Keratinocyte (primary cell): ENCODE data around the gene RBMS3. TPM values are rescaled to one million over a fixed set of nuclear protein-coding genes. Genes with fewer than 3 reads are reported as not detected.

Source experiments
- DNase-seq: peaks from one replicate; pipeline ENCODE4 v3.0.0-alpha.2; 2011; ENCODE audit warnings: low read depth, missing footprints, low spot score
- FAIRE-seq: peaks from 2 replicates; lab custom pipeline; 2011; peaks lifted over from hg19 to GRCh38; lab: Jason Lieb, UNC
- H2AFZ ChIP-seq: 2 replicates; pipeline ENCODE4 v1.6.0; 2012; ENCODE audit warnings: low read length, control low read depth, inconsistent platforms; ENCODE audit not compliant: control insufficient read depth
- H3K27ac ChIP-seq: 2 replicates; pipeline ENCODE4 v1.5.1; 2011; ENCODE audit warnings: low read length; ENCODE audit not compliant: control insufficient read depth, insufficient read depth
- H3K27me3 ChIP-seq: 3 replicates; pipeline ENCODE4 v1.6.0; 2011; ENCODE audit warnings: low read length; ENCODE audit not compliant: control insufficient read depth, insufficient read depth; ENCODE audit errors: extremely low read depth
- H3K36me3 ChIP-seq, 2 experiments: 2 replicates in 1 of 2; 3 replicates in 1 of 2; pipeline ENCODE4 v1.5.1; 2011; ENCODE audit warnings: low read length in 2 of 2, mild to moderate bottlenecking in 1 of 2; ENCODE audit not compliant: control insufficient read depth in 2 of 2, insufficient read depth in 2 of 2; ENCODE audit errors: extremely low read depth in 1 of 2
- H3K4me1 ChIP-seq: 3 replicates; pipeline ENCODE4 v1.5.1; 2011; ENCODE audit warnings: low read length; ENCODE audit not compliant: control insufficient read depth, insufficient read depth; ENCODE audit errors: extremely low read depth
- H3K4me2 ChIP-seq: 3 replicates; pipeline ENCODE4 v1.6.0; 2011; ENCODE audit warnings: low read depth, low read length; ENCODE audit not compliant: control insufficient read depth, insufficient read depth; ENCODE audit errors: extremely low read depth
- H3K4me3 ChIP-seq, 3 experiments: fragments of 200-600 bp in 1 of 3; sonication (generic) in 1 of 3; 2 replicates in 2 of 3; 3 replicates in 1 of 3; pipeline ENCODE4 v1.5.1; 2011 to 2016; ENCODE audit warnings: low read length in 3 of 3, mild to moderate bottlenecking in 3 of 3, control low read depth in 2 of 3, inconsistent platforms in 1 of 3, low read depth in 1 of 3, mixed read lengths in 1 of 3, mixed run types in 1 of 3, moderate library complexity in 1 of 3; ENCODE audit not compliant: control insufficient read depth in 2 of 3, insufficient read depth in 2 of 3; ENCODE audit errors: extremely low read depth in 1 of 3
- H3K79me2 ChIP-seq: 2 replicates; pipeline ENCODE4 v1.6.0; 2012; ENCODE audit warnings: low read length; ENCODE audit not compliant: control insufficient read depth, insufficient read depth
- H3K9ac ChIP-seq: 3 replicates; pipeline ENCODE4 v1.6.0; 2011; ENCODE audit warnings: low read length; ENCODE audit not compliant: control insufficient read depth, insufficient read depth; ENCODE audit errors: extremely low read depth
- H3K9me1 ChIP-seq: 3 replicates; pipeline ENCODE4 v1.6.0; 2011; ENCODE audit warnings: low read length; ENCODE audit not compliant: control insufficient read depth, insufficient read depth; ENCODE audit errors: extremely low read depth
- H3K9me3 ChIP-seq: 2 replicates; pipeline ENCODE4 v1.5.1; 2012; ENCODE audit warnings: low read depth, low read length; ENCODE audit not compliant: control insufficient read depth
- H4K20me1 ChIP-seq: 3 replicates; pipeline ENCODE4 v1.6.0; 2011; ENCODE audit warnings: low read length; ENCODE audit not compliant: control insufficient read depth, insufficient read depth; ENCODE audit errors: extremely low read depth
- EZH2 ChIP-seq: IDR thresholded peaks from one replicate; pipeline ENCODE4 v1.6.1; 2012; ENCODE audit warnings: inconsistent platforms, mild to moderate bottlenecking, low read length, moderate library complexity
- dilution Hi-C: fragments of 300-500 bp; cut with MboI; formaldehyde crosslinking; loops from one replicate; pipeline ENCODE4 v1.7.0; 2020; ENCODE audit warnings: low sequenced_read_pairs; ENCODE audit not compliant: extremely low pct_ligation_motif_present
- polyA plus RNA-seq, 5 experiments: library from polyadenylated mRNA; depleted of rRNA in 3 of 5; stranded (reverse) in 3 of 5; stranded (forward) in 1 of 5; unstranded in 1 of 5; fragments of >200 nt; gene quantifications; 1 replicate in 1 of 5; 2 replicates in 3 of 5; 3 replicates in 1 of 5; pipeline versions ENCODE4 v1.2.1 to v1.2.3, GENCODE V29; 2011 to 2012; ENCODE audit warnings: missing spikeins in 2 of 5, low read depth in 1 of 5, low replicate concordance in 1 of 5
- TF ChIP-seq, protein P1 (sequence below), 3 experiments: IDR thresholded peaks in 1 of 3; conservative IDR thresholded peaks in 1 of 3; optimal IDR thresholded peaks in 1 of 3; 2 replicates in 2 of 3; 3 replicates in 1 of 3; pipeline versions ENCODE3 to v1.5.1; 2011; ENCODE audit warnings: low read length in 3 of 3, mild to moderate bottlenecking in 3 of 3, moderate library complexity in 2 of 3, control low read depth in 1 of 3, inconsistent platforms in 1 of 3; ENCODE audit not compliant: insufficient read depth in 2 of 3; ENCODE audit errors: extremely low read depth in 1 of 3

The RBMS3 gene
- polyA plus RNA-seq, 1 donor (not counting 4 experiments of a cell fraction or from before 2014, with no cell fraction given) = 2.3 TPM

DNA sequence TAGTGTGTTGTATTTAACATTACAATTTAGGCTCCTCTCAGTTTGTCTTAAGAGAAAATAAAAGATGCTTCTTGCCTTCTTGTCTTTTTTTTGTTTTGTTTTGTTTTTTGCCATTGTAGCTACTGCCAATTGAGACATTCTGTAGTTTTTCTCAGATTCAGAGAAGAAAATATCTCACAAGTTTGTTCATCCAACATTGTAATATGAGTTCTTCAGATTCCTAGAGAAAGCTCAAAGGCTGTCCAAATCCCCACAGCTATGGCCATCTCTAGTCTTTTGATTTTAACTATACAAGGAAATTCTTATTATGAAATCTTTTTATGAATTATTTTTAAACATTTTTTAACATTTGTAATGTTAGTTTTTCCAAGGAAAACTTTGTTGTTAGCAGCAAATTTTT is 264.7 kb downstream of the RBMS3 start:
- Histone ChIP-seq H3K4me3 (no peak overlapping the region), H3K9ac (no peak overlapping the region), H3K4me2 (no peak overlapping the region), H3K4me1 (no peaks in the 10 kb centered on the region), H3K36me3 (no peaks in the 10 kb centered on the region), H2AFZ (no peak overlapping the region), H4K20me1 (no peaks in the 10 kb centered on the region), H3K27ac (no peak overlapping the region), H3K9me1 (no peaks in the 10 kb centered on the region), H3K27me3 (no peaks in the 10 kb centered on the region), H3K9me3 (no peaks in the 10 kb centered on the region), H3K79me2 (no peaks in the 10 kb centered on the region)
- TF ChIP-seq EZH2 = no peak
- TF ChIP-seq, protein P1, sequence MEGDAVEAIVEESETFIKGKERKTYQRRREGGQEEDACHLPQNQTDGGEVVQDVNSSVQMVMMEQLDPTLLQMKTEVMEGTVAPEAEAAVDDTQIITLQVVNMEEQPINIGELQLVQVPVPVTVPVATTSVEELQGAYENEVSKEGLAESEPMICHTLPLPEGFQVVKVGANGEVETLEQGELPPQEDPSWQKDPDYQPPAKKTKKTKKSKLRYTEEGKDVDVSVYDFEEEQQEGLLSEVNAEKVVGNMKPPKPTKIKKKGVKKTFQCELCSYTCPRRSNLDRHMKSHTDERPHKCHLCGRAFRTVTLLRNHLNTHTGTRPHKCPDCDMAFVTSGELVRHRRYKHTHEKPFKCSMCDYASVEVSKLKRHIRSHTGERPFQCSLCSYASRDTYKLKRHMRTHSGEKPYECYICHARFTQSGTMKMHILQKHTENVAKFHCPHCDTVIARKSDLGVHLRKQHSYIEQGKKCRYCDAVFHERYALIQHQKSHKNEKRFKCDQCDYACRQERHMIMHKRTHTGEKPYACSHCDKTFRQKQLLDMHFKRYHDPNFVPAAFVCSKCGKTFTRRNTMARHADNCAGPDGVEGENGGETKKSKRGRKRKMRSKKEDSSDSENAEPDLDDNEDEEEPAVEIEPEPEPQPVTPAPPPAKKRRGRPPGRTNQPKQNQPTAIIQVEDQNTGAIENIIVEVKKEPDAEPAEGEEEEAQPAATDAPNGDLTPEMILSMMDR (optimal IDR thresholded peaks at IDR 0.05 in 1 of 3, IDR thresholded peaks at IDR 0.05 in 1 of 3, conservative IDR thresholded peaks at IDR 0.05 in 1 of 3; ENCODE audit: extremely low read depth in 1 of 3, insufficient read depth in 2 of 3, low read length in 3 of 3) = no peak
- FAIRE-seq = no peak
- DNase-seq = no peak
- dilution Hi-C loops = no loop called here

DNA sequence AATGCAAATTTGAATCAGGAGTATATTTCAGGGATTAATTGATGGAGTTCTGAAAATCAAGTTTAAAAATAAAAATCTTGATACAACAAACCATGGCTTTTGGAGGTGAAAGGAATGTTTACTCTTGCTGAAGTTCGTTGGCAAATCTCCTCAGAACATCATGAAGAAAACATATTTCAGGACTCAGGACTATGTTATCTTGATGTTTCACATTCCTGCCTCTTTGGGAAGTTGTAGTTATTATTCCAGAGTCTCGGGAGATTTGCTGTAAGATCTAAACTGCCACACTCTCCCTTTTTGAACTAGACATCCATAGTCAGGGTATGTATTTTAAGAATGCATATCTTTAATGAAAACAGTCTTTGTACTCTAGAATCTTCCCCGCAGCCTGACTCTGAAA is 271.2 kb downstream of the RBMS3 start:
- Histone ChIP-seq H3K9me1 (no peaks in the 10 kb centered on the region), H3K9me3 (no peaks in the 10 kb centered on the region), H2AFZ (no peak overlapping the region), H3K27ac (no peak overlapping the region), H3K36me3 (no peaks in the 10 kb centered on the region), H3K9ac (no peak overlapping the region), H3K4me2 (no peak overlapping the region), H3K4me3 (no peak overlapping the region), H3K4me1 (no peaks in the 10 kb centered on the region), H4K20me1 (no peaks in the 10 kb centered on the region), H3K79me2 (no peaks in the 10 kb centered on the region), H3K27me3 (no peaks in the 10 kb centered on the region)
- dilution Hi-C loops = no loop called here
- TF ChIP-seq, protein P1 (optimal IDR thresholded peaks at IDR 0.05 in 1 of 3, IDR thresholded peaks at IDR 0.05 in 1 of 3, conservative IDR thresholded peaks at IDR 0.05 in 1 of 3; ENCODE audit: extremely low read depth in 1 of 3, insufficient read depth in 2 of 3, low read length in 3 of 3) = no peak
- no peak for TF ChIP-seq EZH2
- DNase-seq (no peak), FAIRE-seq (no peak)
